Fibroblast of pulmonary artery (primary cell): ENCODE results near the gene PITRM1.

Experiments used
- DNase-seq: peaks from one replicate; pipeline ENCODE4 v3.0.0-alpha.2; 2010; ENCODE audit warnings: low read depth
- H3K4me3 ChIP-seq: replicated peaks from 2 replicates; pipeline ENCODE4 v1.5.1; 2011; ENCODE audit warnings: low read depth, mild to moderate bottlenecking, control low read depth, low read length, moderate library complexity
- CTCF ChIP-seq: IDR thresholded peaks from 2 replicates; pipeline ENCODE4 v1.5.1; 2011; ENCODE audit warnings: mild to moderate bottlenecking, control low read depth, low read length, inconsistent platforms; ENCODE audit errors: missing control alignments

The PITRM1 gene

GRCh38 chr10:3096149-3096548 is 76.4 kb downstream of the PITRM1 start:
- DNase-seq, result no peak
- TF ChIP-seq CTCF, result no peak
- peak overlapping the region; percentile 19 for H3K4me3 ChIP-seq

DNA sequence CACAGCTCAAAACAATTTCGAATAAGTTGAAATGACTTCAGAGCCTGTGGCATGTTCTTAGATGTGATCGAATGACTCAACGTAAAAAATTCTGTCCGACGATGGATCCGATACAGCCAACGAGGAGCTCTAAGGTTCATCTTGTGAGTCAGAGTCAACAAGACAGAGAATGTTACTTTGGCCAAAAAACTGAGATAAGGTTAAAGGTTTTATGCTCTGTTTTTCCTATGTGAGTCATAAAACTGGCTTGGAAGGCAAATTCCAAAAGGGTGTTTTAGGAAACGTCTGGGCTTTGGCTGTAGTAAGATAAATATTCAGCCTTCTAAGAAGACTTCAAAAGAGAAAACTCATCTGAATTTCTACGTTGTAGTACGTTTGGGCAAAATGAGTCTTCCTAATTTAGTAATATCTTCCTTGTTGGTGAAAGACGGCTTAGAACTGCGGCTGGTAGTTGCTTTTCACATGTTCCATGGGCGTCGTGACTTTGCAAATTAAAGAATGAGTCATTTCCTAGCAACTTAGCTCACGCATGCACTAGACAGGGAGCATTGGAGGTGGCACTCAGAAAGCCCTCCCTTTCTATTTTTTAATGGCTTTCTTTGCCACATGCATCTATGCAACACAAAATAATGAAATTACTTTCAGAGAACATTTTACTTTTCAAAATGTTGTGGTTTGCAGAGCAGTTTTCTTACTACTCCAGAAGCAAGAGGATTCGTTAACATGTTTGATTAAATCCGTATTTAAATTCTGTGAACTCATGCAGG is 77.0 kb downstream of the PITRM1 start:
- peak; percentile 99 for DNase-seq
- H3K4me3 ChIP-seq, result peak overlapping the region; percentile 27
- no peak for TF ChIP-seq CTCF

DNA sequence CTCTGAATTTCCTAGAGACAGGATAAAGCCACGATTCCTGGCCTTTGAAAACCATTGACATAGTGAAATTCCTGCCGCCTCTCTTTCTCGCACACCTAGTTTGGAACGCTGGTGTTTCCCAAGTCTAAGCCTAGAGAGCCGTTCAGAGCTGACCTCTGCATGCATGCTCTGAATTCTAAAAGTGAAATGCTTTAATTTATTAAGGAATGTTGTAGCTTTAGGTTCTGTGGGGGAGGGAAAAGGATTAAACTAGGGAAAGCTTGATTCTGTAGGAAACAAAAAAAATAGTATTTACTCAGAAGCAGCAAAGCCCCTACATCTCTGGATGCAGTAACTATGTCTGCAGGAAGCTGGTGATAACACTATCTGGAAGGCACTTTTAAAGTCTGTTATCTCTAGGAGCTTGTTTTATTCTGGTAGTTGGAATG is 78.0 kb downstream of the PITRM1 start:
- peak; percentile 47 for DNase-seq
- TF ChIP-seq CTCF, result no peak
- peak overlapping the region; percentile 27 for H3K4me3 ChIP-seq

GRCh38 chr10:3093996-3094395 is 78.6 kb downstream of the PITRM1 start:
- DNase-seq, result no peak
- H3K4me3 ChIP-seq, result no peak overlapping the region
- TF ChIP-seq CTCF, result no peak

DNA sequence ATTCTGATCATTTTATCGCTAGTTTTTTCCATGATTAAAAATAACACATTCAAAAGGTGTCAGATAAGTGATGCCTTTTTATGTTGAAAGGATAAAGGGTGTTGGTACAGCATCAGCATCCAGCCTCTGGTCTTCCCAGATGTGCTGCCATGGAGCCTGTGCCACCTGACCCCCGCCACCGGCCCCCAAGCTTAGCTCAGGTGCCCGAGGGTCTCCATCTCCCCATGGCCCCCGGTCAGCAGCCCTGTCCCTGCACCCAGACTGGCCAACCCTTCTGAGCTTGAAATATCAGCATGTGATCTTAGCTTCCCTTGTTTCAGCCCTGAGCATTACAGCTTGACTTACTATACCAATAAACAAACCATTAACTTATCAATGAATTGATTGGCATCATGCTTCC is 80.7 kb downstream of the PITRM1 start:
- no peak overlapping the region for H3K4me3 ChIP-seq
- TF ChIP-seq CTCF, result no peak
- no peak for DNase-seq

DNA sequence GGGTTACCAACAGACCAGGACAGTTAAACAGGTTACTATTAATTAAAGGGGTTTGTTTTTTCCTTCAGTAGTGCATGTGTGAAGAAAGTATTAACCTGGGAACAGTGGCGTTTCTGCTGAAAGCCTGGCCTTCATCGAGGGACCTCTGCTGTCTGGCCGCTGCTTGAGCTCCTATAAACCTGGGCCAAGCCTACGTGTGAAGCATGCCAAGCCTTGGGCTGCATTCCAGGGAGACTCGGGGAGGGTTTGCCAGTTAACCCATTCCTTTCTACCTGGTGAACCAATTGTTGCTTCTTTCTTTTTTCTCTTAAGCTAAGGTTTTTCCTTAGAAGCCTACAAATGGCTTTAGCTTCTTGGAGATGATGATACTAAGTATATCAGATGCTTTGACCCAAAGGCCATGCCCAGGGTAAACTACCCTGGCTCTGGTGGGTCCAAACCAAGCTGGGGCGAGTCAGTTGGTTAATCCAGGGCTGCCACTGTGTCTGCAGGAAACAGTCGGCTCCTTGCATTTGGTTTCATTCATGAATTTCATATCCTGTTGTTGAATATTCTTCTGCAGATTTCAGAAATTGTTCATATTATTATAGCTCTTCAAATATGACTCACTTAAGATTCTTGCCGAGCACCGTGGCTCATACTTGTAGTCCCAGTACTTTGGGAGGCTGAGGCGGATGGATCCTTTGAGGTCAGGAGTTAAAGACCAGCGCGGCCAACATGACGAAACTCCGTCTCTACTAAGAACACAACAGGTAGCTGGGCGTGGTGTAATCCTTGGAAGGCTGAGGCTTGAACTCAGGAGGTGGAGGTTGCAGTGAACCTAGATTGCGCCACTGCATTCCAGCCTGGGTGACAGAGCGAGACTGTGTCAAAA is 81.4 kb downstream of the PITRM1 start:
- no peak for TF ChIP-seq CTCF
- no peak overlapping the region for H3K4me3 ChIP-seq
- peak; percentile 92 for DNase-seq
